ENCODE results near the gene ERICH6B.
"Not testable (repeated sequence)": the region's sequence is repeated elsewhere in the genome, so short reads cannot be mapped to it uniquely, and the experiment has no call there.

Gene ERICH6B

DNA sequence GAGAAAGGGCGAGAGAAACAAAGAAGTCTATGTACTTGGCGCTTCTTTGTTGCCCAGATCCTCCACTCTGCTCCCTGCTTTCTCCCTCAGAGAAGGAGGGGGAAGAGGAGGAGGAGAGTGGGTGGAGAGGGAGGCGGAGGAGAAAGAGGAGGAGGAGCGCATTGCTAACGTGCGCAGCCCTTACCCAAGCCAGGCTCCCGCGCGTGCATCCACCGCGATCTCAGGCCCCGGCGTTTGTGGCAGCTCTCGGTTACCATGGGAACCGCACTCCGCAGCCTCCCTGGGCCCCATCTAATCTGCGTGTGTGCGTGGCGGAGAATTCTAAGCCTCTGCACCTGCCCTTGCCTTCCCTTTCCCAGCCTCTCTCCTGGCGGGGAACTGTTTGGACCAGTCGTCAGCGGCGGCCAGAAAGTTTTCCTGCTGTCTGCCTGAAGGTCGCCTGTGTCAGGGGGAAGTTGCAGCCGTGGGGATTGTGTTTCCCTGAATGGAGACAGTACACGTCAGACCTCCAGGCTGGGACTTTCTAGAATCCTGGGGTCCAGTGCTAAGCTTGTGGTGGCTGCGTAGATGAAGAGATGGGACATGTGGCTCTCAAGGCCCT lies at the start of gene ERICH6B:
ERICH6B (minus strand) TSS at position 239 of the 601 bp plus-strand sequence. CDS start 18,734 bp downstream, outside the sequence.
- peak; percentile 18 for DNase-seq

DNA sequence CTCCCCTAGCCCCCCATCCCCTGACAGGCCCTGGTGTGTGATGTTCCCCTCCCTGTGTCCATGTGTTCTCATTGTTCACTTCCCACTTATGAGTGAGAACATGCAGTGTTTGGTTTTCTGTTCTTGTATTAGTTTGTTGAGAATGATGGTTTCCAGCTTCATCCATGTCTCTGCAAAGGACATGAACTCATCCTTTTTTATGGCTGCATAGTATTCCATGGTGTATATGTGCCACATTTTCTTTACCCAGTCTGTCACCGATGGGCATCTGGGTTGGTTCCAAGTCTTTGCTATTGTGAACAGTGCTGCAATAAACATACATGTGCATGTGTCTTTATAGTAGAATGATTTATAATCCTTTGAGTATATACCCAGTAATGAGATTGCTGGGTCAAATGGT lies 47.4 kb upstream of the ERICH6B start:
- DNase-seq = not testable (repeated sequence)

DNA sequence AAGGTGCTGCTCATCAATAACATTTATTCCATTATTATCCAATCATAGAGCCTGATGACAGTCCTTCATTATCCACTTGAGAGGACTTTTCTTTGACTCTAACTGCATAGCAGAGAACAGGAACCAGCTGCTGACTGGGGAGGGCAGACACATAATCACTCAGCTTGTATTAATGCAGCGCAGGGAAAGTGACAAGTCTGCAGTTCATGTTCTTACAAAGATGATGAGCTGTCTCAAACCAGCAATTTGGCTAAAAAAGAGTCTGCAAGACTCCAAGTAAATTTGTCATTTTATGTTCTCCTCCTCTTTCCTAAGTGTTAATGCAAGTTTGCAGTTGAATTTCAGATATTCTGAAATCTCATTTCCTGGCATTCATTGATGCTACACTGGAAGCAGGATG lies 46.6 kb upstream of the ERICH6B start:
- no peak for DNase-seq

DNA sequence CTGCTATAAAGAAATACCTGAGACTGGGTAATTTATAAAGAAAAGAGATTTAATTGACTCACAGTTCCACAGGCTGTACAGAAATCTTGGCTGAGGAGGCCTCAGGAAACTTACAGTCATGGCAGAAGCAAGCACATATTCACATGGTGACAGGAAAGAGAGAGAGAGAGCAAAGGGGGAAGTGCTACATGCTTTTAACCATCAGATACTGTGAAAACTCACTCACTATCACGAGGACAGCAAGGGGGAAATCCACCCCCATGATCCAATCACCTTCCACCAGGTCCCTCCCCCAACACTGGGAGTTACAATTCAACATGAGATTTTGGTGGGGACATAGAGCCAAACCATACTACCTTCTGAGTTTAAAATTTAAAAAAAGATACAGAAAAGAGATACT lies 44.9 kb upstream of the ERICH6B start:
- DNase-seq = not testable (repeated sequence)

DNA sequence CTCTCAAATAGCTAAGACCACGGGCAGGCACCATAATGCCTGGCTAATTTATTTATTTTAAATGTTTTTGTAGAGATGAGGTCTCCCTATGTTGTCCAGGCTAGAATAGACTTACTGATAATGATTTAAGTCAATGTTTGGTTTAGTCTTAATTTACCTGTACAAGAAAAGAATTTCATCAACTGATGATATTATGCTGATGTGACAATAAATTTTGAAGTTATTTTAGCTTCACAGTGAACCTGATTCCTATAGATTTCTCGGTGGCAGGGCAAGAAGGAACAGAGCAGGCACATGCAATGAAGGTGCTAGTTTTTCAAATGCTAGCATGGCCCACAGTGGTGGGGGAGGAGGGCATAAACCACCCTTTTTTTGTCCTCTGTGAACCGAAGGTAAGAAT lies 44.0 kb upstream of the ERICH6B start:
- DNase-seq = no peak

DNA sequence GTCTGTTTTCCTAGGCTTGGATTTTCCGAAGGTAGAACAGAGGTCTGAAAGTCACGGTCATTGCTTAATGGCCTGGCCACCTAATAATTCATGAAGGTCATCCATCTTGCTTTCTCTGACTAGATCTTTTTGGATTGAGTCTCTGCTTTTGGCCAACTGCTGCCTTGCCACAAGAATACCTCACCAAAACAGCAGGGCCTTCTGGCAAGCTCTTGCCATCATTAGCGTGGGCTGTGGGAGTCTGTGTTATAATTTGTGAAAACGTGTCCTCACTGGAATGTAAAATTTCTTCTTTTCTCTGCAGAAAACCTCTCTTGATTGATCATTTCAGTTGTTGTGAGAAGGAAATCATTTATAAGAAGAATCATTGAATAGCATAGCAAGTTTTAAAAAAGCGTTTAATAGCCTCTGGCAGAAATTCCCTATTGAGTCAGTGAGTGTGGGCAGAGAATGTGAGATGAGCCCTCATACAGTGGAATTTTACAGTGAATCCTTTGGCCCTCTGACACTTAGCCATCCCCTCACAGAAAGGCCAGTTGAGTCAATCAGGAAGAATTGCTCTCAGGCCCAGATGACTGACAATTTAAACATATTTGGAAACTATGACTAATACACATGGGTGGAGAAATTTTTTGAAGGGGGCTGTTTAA lies 43.2 kb upstream of the ERICH6B start:
- DNase-seq = no peak

DNA sequence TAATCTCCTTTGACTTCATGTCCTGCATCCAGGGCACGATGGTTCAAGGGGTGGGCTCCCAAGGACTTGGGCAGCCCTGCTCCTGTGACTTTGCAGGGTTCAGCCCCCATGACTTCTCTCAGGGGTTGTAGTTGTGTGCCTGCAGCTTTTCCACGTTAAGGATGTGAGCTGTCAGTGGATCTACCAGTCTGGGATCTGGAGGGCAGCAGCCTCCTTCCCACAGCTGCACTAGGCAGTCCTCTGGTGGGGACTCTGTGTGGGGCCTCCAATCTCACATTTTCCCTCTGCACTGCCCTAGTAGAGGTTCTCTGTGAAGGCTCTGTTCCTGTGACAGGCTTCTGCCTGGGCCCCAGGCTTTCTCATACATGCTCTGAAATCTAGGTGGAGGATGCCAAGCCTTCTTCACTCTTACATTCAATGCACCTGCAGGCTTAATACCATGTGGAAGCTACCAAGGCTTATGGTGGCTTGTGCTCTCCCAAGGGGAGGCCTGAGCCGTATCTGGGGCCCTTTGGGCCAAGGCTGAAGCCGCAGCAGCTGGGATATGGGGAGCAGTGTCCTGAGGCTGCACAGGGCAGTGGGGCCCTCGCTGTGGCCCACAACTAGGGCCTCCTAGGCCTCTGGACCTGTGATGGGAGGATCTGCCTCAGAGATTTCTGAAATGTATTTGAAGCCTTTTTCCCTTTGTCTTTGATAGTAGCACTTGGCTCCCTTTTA lies 39.3 kb upstream of the ERICH6B start:
- DNase-seq = no peak

DNA sequence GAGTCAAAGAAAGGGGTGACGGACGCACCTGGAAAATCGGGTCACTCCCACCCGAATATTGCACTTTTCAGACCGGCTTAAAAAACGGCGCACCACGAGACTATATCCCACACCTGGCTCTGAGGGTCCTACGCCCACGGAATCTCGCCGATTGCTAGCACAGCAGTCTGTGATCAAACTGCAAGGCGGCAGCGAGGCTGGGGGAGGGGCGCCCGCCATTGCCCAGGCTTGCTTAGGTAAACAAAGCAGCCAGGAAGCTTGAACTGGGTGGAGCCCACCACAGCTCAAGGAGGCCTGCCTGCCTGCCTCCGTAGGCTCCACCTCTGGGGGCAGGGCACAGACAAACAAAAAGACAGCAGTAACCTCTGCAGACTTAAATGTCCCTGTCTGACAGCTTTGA lies 29.7 kb upstream of the ERICH6B start:
- DNase-seq = not testable (repeated sequence)

DNA sequence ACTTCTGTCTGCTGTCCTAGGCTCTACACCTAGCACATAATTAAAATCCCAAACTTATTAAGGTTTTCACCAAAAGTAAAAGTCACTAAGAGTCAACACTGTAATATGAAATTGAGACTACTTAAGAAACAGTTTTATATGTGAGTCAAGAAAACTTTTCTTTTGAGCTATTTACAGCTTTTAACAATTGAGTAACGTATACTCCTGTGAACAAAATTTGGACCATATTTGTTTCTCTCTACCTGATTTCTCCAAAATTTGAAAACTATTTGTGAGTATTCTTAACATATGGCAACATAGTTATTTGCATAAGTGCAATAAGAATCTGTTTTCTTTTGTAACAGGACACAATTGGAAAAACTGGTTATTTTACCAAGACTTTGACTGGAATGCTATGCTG lies 26.6 kb upstream of the ERICH6B start:
- not testable (repeated sequence) for DNase-seq

DNA sequence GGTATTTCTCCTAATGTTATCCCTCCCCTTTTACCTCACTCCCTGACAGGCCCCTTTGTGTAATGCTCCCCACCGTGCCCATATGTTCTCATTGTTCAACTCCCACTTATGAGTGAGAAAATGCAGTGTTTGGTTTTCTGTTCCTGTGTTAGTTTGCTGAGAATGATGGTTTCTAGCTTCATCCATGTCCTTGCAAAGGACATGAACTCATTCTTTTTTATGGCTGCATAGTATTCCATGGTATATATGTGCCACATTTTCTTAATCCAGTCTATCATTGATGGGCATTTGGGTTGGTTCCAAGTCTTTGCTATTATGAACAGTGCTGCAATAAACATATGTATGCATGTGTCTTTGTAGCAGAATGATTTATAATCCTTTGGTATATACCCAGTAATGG lies 19.8 kb upstream of the ERICH6B start:
- DNase-seq = not testable (repeated sequence)

DNA sequence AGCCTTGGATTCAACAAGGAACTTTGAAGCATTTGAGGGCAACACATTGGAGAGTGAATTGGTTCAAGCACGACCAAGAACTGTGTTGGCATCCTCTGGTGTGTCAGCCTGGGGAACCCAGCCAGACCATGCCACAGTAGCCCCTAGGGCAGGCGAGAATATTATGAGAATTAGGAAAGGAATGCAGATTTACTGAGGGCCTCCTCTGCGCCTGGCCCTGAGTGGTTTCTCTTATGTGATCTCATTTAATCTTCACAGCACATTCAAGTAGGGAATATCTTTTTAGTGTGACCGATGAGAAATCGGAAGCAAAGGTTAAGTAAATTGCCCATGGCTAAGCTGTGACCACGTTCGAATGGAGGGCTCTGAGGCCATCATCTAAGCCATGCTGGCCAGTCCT lies 15.3 kb upstream of the ERICH6B start:
- no peak for DNase-seq

DNA sequence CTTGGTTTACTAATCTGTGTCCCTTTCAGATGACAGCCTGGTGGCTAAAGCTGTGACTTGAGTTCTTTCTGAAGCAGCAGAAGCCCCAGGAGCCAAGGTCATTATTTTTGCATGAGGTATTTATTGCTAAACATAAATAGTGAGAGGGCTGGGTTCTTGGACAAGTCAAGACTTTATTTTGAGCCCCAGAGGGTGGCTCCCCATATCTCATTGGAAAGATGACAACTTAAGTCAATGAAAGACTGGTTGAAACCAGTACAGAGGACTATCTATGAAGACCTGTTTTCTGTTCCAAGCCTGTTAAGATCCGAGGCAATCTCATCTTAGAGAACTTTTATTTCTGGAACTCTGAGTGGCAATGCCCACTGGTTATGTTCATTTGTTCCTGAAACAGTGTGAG lies 14.4 kb upstream of the ERICH6B start:
- DNase-seq = no peak

DNA sequence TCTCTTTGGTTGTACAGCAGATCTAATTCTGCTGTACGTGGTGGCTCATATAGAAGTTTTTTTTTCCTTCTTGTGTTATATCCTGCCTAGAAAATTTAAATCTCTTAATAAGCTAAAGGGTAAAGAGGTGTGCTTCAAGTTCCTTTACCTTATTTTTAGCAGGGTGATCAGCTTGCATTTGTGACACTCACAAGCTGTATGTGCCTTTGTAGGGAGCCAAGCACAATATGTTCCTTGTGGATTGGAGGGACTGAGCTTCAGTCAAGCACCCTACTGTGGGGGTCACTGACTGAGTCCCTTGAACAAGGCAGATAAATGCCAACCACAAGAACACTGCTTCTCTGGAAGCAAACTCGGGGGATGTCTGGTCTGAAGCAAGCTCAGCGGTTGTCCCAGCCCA lies 12.6 kb upstream of the ERICH6B start:
- DNase-seq = no peak

DNA sequence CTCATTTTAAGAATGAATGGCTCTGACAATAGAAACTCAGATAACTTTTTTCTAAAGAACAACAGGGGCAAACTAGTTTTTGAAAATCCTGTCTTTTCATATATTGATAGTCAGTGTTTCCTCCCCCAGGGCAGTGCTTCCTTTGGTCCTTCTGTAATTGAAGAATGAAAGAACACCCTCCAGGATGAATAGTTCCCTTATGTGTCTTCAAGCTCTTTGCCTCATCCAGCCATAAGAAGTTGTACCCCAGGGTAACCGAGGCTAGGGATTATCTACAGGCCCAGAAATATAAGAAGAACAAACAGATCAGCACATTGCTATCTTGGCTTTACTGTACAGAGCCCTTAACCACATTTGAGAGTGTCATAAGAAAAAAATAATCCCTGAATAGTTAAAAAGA lies 12.1 kb upstream of the ERICH6B start:
- DNase-seq = no peak

DNA sequence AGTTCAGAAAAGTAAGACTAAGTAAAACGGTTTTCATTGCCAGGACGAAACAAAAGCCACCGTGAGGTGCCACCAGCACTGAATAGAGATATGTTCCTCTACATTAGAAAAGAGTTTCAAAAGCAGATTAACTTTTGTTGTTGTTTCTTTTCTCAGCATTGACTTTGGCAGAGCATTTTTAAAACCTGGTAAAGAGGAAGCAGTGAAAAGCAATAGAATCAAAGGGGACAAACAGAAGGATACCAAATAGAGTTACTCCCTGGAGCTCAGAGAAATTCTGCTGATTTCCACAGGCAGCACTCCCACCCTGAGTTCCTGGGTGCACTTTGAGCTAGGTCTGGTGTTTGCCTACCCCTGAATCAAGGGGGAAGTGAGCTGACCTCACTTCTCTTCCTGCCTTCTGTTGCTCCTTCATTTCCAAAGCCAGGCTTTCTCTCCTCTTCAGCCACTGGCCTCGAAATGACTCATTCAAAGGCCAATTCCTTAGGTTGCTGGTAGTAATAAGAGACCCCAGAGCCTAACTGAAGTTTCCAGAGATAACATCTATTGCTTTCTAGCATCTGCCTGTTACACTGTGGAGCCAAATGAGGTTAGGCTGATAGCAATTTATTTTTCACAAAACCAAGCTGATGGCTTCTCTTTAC lies 11.3 kb upstream of the ERICH6B start:
- no peak for DNase-seq

DNA sequence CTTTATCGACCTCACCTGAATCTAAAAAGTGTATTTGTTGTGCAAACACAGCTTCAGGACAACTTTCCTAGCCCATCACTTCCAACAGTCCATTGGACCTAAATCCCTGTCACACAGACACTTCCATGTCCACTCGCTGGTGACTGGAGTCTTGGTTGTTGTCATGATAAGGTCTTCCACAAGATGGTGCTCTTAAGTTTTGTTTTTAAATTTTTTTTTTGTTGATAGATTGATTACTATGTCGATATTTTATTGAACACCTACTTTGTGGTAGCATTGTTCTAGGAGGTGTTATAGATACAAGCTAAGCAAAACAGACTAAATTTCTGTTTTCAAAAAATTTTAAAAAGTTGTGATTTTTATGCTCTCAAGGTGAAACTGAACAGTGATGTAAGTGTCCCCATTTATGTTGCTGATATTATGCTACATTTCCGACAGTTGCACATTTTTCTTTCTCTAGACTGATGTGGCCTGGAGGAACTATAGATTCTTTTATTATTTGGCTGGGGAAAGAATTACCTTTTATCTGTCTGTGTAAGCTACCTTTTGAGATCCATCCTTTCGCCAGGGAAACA lies 8.1 kb upstream of the ERICH6B start:
- DNase-seq = no peak

DNA sequence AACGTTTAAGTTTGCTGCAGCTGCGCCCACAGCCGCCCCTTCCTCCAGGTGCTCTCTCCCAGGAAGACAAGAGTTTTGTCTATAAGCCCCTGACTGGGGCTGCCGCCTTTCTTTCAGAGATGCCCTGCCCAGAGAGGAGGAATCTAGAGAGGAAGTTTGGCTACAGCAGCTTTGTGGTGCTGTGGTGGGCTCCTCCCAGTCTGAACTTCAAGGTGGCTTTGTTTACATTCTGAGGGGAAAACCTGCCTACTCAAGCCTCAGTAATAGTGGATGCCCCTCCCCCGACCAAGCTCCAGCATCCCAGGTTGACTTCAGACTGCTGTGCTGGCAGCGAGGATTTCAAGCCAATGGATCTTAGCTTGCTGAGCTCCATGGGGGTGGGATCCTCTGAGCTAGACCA lies 6.4 kb upstream of the ERICH6B start:
- no peak for DNase-seq

DNA sequence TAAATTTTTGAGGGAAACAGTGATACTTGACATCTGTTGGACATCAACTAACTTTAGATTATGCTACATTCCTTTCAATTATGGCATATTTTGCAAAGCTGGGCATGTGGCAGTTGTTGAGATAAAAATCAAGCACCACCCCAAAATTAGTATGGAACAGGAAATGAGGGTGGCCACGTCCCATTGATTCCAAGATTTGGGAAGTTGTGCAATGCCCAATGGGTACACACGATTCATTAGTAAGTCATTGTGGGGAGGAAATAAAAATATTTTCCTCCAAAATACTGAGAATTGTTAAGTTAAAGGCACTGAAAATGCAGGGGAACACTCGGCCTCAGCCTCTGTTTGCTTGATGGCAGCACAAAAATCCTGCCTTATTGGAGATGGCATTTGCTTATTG lies 7.6 kb downstream of the ERICH6B start:
- DNase-seq = no peak

DNA sequence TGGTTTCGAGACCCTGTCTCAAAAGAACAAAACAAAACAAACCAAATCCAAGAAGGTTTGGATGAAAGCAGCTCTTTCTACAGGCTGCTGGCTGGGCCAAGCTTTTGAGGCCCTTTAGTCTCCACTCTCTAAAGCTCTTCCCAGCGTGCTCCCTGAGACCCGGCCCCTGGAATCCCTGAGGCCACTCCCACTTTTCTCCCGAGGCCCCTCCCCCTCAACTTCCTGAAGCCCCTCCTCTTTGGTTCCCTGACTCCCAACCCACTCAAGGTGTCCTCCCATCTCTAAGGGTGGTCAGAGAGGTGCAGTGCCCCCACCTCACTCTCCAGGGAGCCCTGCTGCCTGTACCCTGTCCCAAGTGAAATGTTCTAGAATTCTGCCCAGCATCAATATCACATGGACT lies 10.6 kb downstream of the ERICH6B start:
- DNase-seq = no peak

DNA sequence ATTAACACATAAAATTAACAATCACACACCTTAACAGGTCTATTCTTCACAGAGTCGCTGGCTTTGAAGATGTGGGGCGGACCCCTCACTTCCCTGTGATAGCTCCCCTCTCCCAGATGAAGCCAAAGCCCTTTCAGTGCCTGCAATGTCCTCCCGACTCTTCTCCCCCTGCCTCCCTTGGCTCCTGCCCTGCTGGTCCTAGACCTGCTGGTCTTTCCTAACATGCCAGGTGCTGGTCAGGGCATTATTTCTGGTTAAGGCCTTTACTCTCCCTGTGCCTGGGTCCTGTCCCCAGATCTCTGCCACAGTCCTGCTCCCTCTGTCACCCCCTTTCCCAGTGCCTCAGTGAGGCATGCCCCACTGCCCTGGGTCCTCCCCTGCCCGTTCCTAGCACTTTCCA lies 12.2 kb downstream of the ERICH6B start:
- DNase-seq = no peak

DNA sequence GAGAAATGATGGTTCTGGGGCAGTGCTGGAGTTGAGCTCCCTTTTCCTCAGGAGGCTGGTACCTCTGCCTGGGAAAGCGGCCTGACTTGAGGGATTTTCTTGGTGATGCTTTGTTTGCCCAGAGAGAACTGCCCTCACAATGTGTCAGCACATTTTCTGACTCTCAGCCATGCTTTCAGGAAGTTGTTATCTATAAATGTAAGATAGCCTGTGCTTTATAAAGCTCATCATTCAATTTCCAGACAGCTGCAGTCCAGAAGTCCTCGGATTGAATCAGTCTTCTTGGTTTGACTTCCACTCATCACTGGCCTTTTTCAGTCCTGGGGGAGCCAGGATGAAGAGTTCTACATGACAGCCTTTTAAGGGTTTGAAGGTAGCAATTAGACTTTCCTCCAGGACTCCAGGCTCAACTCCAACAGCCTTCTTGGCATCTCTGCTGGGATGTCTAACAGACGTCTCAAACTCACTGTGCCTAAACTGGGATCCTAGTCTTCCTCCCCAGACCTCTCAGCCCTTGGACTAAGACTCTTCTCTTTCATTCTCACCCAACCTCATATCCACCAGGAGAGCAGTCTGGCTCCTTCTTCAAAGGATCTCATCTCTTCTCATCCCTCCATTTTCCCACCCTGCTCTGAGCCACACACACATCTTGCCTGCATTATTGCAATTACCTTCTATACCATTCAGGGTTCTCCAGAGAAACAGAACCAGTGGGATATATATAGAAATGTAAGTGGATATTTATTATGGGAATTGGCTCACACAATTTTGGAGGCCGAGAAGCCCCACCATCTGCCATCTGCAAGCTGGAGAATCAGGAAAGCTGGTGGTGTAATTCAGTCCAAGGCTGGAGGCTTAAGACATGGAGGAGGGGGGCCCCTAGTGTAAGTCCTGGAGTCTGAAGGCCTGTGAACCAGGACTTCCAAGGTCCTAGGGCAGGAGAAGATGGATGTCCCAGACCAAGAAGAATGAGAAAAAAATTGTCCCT lies 13.1 kb downstream of the ERICH6B start:
- DNase-seq = no peak

DNA sequence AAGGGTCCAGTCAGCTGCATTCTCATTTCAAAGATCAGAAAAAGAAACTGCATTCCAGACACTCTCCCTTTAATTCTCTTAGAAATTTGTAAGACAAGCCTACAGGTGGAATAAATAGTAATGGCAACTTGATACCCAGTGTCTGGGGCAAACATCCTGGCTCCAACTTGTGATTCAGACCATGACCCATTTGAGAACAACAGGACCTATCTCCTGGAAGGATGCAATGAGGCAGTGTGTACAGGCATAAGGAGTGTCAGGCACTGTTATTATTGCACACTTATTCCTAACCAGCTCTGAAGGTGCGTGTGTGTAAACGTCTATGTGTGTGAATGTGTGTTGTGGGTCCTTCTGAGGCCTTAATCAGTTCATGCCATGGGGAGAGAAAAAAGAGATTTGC lies 13.9 kb downstream of the ERICH6B start:
- no peak for DNase-seq
